Measurements from ENCODE around the gene OPN3.

DNA sequence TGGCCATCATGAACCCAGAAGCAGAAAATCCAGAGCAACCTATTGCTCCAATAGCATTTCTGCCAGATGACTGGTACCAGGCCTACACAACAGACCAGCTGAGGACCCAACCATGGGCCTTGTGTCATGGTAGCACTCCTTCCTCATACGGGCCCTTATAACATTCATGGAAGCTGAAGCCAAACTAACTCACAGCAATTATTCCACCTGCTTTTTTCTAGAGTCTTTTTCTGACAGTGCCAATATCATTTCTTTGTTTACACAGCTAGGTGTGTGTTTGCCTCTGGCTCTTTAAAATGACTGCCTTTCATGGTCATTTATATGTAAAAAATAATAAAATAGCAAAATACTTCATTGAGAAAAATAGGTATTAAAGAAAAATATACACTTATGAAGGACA, 8.0 kb upstream of the OPN3 start:
- TF ChIP-seq, protein P1, sequence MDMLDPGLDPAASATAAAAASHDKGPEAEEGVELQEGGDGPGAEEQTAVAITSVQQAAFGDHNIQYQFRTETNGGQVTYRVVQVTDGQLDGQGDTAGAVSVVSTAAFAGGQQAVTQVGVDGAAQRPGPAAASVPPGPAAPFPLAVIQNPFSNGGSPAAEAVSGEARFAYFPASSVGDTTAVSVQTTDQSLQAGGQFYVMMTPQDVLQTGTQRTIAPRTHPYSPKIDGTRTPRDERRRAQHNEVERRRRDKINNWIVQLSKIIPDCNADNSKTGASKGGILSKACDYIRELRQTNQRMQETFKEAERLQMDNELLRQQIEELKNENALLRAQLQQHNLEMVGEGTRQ (IDR thresholded peaks at IDR 0.05; ENCODE audit: low read depth, low read length) = no peak
- TF ChIP-seq RFX5 (IDR thresholded peaks at IDR 0.05; ENCODE audit: low read depth, low read length) (no peak), CTCF (conservative IDR thresholded peaks at IDR 0.05; ENCODE audit: low read depth, low read length) (no peak), MAFK (IDR thresholded peaks at IDR 0.05; ENCODE audit: low read depth, low read length) (no peak), SMC3 (IDR thresholded peaks at IDR 0.05; ENCODE audit: low read depth, low read length) (no peak), BHLHE40 (IDR thresholded peaks at IDR 0.05; ENCODE audit: low read depth, low read length) (no peak), RCOR1 (IDR thresholded peaks at IDR 0.05; ENCODE audit: insufficient replicate concordance, low read length) (no peak), MXI1 (IDR thresholded peaks at IDR 0.05; ENCODE audit: borderline replicate concordance, low read depth, low read length) (no peak), POLR2A (IDR thresholded peaks at IDR 0.05; ENCODE audit: low read depth, low read length) (no peak), MAZ (IDR thresholded peaks at IDR 0.05; ENCODE audit: borderline replicate concordance, low read depth, low read length) (no peak), RAD21 (IDR thresholded peaks at IDR 0.05; ENCODE audit: low read length) (no peak)

Measured in IMR-90 (cell line).